ENCODE data around the gene DPH1. TPM values are rescaled to one million over a fixed set of nuclear protein-coding genes. Genes with fewer than 3 reads are reported as not detected.

The DPH1 gene
- total RNA-seq, 1 donor: 28.8 TPM

GRCh38 chr17:2051061-2051932 lies 21.3 kb downstream of the DPH1 start:
- no peak overlapping the region for H3K4me3 ChIP-seq (ENCODE audit: low read depth, low read length)
- TF ChIP-seq CTCF (IDR thresholded peaks at IDR 0.05; ENCODE audit: insufficient read depth, low read length): no peak
- DNase-seq (ENCODE audit: low read depth): no peak

GRCh38 chr17:2051933-2052559 lies 22.1 kb downstream of the DPH1 start:
- no peak overlapping the region for H3K4me3 ChIP-seq (ENCODE audit: low read depth, low read length)
- TF ChIP-seq CTCF (IDR thresholded peaks at IDR 0.05; ENCODE audit: insufficient read depth, low read length): no peak
- no peak for DNase-seq (ENCODE audit: low read depth)

- peak overlapping the region; percentile 60 for H3K4me3 ChIP-seq (ENCODE audit: low read depth, low read length)
- peak; percentile 57 for TF ChIP-seq CTCF (IDR thresholded peaks at IDR 0.05; ENCODE audit: insufficient read depth, low read length)
- DNase-seq (ENCODE audit: low read depth): peak; percentile 64
Observed at GRCh38 chr17:2053380-2054261, 23.7 kb downstream of the DPH1 start.

- no peak for TF ChIP-seq CTCF (IDR thresholded peaks at IDR 0.05; ENCODE audit: insufficient read depth, low read length)
- H3K4me3 ChIP-seq (ENCODE audit: low read depth, low read length): peak overlapping the region; percentile 60
- DNase-seq (ENCODE audit: low read depth): no peak
Observed at GRCh38 chr17:2054262-2054511, 24.2 kb downstream of the DPH1 start.

- peak; percentile 55 for TF ChIP-seq CTCF (IDR thresholded peaks at IDR 0.05; ENCODE audit: insufficient read depth, low read length)
- peak within 1 kb of the TSS; percentile 72 for H3K4me3 ChIP-seq (ENCODE audit: low read depth, low read length)
- DNase-seq (ENCODE audit: low read depth): peak; percentile 72
Observed at GRCh38 chr17:2054512-2055291, 24.7 kb downstream of the DPH1 start, which contains the start of gene HIC1. Gene HIC1 (plus strand): TSS chr17:2055103. CDS start chr17:2056691, 1,588 bp downstream.

Data from fibroblast of the aortic adventitia (primary cell).